ENCODE data around the gene RHBDF2. TPM values are rescaled to one million over a fixed set of nuclear protein-coding genes. Genes with fewer than 3 reads are reported as not detected.

Gene RHBDF2
- total RNA-seq, 1 donor from 2014 or later = 11.8 TPM

- H3K27me3 Mint-ChIP-seq = no peaks in the 10 kb centered on the region
- H3K27ac Mint-ChIP-seq = no peak overlapping the region
- no peak for TF ChIP-seq CTCF (IDR thresholded peaks at IDR 0.05; ENCODE audit: unreplicated experiment)
- no peaks in the 10 kb centered on the region for H3K9me3 Mint-ChIP-seq (ENCODE audit: low read depth)
- no peak for DNase-seq (ENCODE audit: low spot score, unreplicated experiment)
- H3K36me3 Mint-ChIP-seq (ENCODE audit: insufficient read depth) = no peaks in the 10 kb centered on the region
- peaks cover 10% of the 10 kb centered on the region for H3K4me1 Mint-ChIP-seq (ENCODE audit: low read depth)
- H3K4me3 Mint-ChIP-seq (ENCODE audit: low read depth) = no peak overlapping the region
Measured at GRCh38 chr17:76427501-76428231, 73.6 kb downstream of the RHBDF2 start.

GRCh38 chr17:76426853-76427252, 74.4 kb downstream of the RHBDF2 start:
- no peak for TF ChIP-seq CTCF (IDR thresholded peaks at IDR 0.05; ENCODE audit: unreplicated experiment)
- no peak overlapping the region for H3K4me3 Mint-ChIP-seq (ENCODE audit: low read depth)
- H3K36me3 Mint-ChIP-seq (ENCODE audit: insufficient read depth) = no peaks in the 10 kb centered on the region
- peaks cover 10% of the 10 kb centered on the region for H3K4me1 Mint-ChIP-seq (ENCODE audit: low read depth)
- no peak for DNase-seq (ENCODE audit: low spot score, unreplicated experiment)
- H3K27ac Mint-ChIP-seq = no peak overlapping the region
- H3K9me3 Mint-ChIP-seq (ENCODE audit: low read depth) = no peaks in the 10 kb centered on the region
- no peaks in the 10 kb centered on the region for H3K27me3 Mint-ChIP-seq

- no peak overlapping the region for H3K4me3 Mint-ChIP-seq (ENCODE audit: low read depth)
- no peaks in the 10 kb centered on the region for H3K27me3 Mint-ChIP-seq
- no peak overlapping the region for H3K27ac Mint-ChIP-seq
- no peak for TF ChIP-seq CTCF (IDR thresholded peaks at IDR 0.05; ENCODE audit: unreplicated experiment)
- no peaks in the 10 kb centered on the region for H3K9me3 Mint-ChIP-seq (ENCODE audit: low read depth)
- no peaks in the 10 kb centered on the region for H3K36me3 Mint-ChIP-seq (ENCODE audit: insufficient read depth)
- no peak for DNase-seq (ENCODE audit: low spot score, unreplicated experiment)
- H3K4me1 Mint-ChIP-seq (ENCODE audit: low read depth) = no peaks in the 10 kb centered on the region
Measured at GRCh38 chr17:76422860-76423259, 78.4 kb downstream of the RHBDF2 start.

- H3K27ac Mint-ChIP-seq = no peak overlapping the region
- H3K9me3 Mint-ChIP-seq (ENCODE audit: low read depth) = no peaks in the 10 kb centered on the region
- no peaks in the 10 kb centered on the region for H3K27me3 Mint-ChIP-seq
- TF ChIP-seq CTCF (IDR thresholded peaks at IDR 0.05; ENCODE audit: unreplicated experiment) = no peak
- no peaks in the 10 kb centered on the region for H3K36me3 Mint-ChIP-seq (ENCODE audit: insufficient read depth)
- DNase-seq (ENCODE audit: low spot score, unreplicated experiment) = no peak
- H3K4me1 Mint-ChIP-seq (ENCODE audit: low read depth) = no peaks in the 10 kb centered on the region
- no peak overlapping the region for H3K4me3 Mint-ChIP-seq (ENCODE audit: low read depth)
Measured at GRCh38 chr17:76422406-76422805, 78.8 kb downstream of the RHBDF2 start.

- H3K4me3 Mint-ChIP-seq (ENCODE audit: low read depth) = no peak overlapping the region
- no peaks in the 10 kb centered on the region for H3K9me3 Mint-ChIP-seq (ENCODE audit: low read depth)
- no peaks in the 10 kb centered on the region for H3K4me1 Mint-ChIP-seq (ENCODE audit: low read depth)
- H3K36me3 Mint-ChIP-seq (ENCODE audit: insufficient read depth) = no peaks in the 10 kb centered on the region
- H3K27me3 Mint-ChIP-seq = no peaks in the 10 kb centered on the region
- no peak for TF ChIP-seq CTCF (IDR thresholded peaks at IDR 0.05; ENCODE audit: unreplicated experiment)
- no peak for DNase-seq (ENCODE audit: low spot score, unreplicated experiment)
- H3K27ac Mint-ChIP-seq = no peak overlapping the region
Measured at GRCh38 chr17:76421044-76421407, 80.2 kb downstream of the RHBDF2 start.

Other genes starting within 250 kb of the RHBDF2 start
- 31.2 and 36.3 TPM in 2 replicates for gene UBALD2, start 236.1 kb downstream of the RHBDF2 start, total RNA-seq
- 16.0 and 18.5 TPM in 2 replicates for gene QRICH2, start 193.1 kb downstream of the RHBDF2 start, total RNA-seq
- gene PRPSAP1, start 147.5 kb downstream of the RHBDF2 start, total RNA-seq = 89.6 and 90.3 TPM in 2 replicates
- gene SPHK1, start 116.8 kb downstream of the RHBDF2 start, total RNA-seq = 12.8 and 13.9 TPM in 2 replicates
- gene UBE2O, start 48.3 kb downstream of the RHBDF2 start, total RNA-seq = 43.4 and 44.6 TPM in 2 replicates
- gene AANAT, start 33.8 kb downstream of the RHBDF2 start, total RNA-seq = 0.40 TPM in 1 of 2 replicates, not detected in the other
- 0.46 and 1.0 TPM in 2 replicates for gene CYGB, start 36.3 kb upstream of the RHBDF2 start, total RNA-seq
- 0.86 and 1.7 TPM in 2 replicates for gene PRCD, start 38.6 kb upstream of the RHBDF2 start, total RNA-seq
- gene ST6GALNAC2, start 84.4 kb upstream of the RHBDF2 start, total RNA-seq = 0.62 and 1.2 TPM in 2 replicates
- gene ST6GALNAC1, start 142.3 kb upstream of the RHBDF2 start, total RNA-seq = 6.6 and 8.4 TPM in 2 replicates
- gene MXRA7, start 209.5 kb upstream of the RHBDF2 start, total RNA-seq = 93.3 and 94.9 TPM in 2 replicates
- 24.1 and 25.6 TPM in 2 replicates for gene JMJD6, start 225.2 kb upstream of the RHBDF2 start, total RNA-seq
- 28.2 TPM in 2 replicates for gene METTL23, start 225.4 kb upstream of the RHBDF2 start, total RNA-seq
- 265 and 276 TPM in 2 replicates for gene SRSF2, start 235.9 kb upstream of the RHBDF2 start, total RNA-seq
- 35.6 and 38.7 TPM in 2 replicates for gene MFSD11, start 236.7 kb upstream of the RHBDF2 start, total RNA-seq